Neuronal stem cell (in vitro differentiated cells): ENCODE data around the gene ITPRID1.
A peak's percentile ranks its signal among the peaks of the same experiment; 100 is the strongest.

Experiments used
- DNase-seq: peaks from one replicate; pipeline ENCODE4 v3.0.0-alpha.2; 2013; ENCODE audit warnings: low spot score
- H2AFZ ChIP-seq: one replicate; pipeline ENCODE4 v1.6.1; 2013; ENCODE audit warnings: mild to moderate bottlenecking, low read length, inconsistent platforms
- H2AK5ac ChIP-seq: 2 replicates; pipeline ENCODE4 v1.6.1; 2013; ENCODE audit warnings: low read depth, mild to moderate bottlenecking, inconsistent platforms, low read length, moderate library complexity, mixed read lengths
- H2BK120ac ChIP-seq: 2 replicates; pipeline ENCODE4 v1.6.1; 2013; ENCODE audit warnings: low read depth, mild to moderate bottlenecking, inconsistent platforms, low read length, moderate library complexity, mixed read lengths
- H2BK12ac ChIP-seq: one replicate; pipeline ENCODE4 v1.6.1; 2013; ENCODE audit warnings: low read length, inconsistent platforms
- H2BK15ac ChIP-seq: 2 replicates; pipeline ENCODE4 v1.6.1; 2013; ENCODE audit warnings: mild to moderate bottlenecking, low read length, inconsistent platforms, mixed read lengths
- H2BK5ac ChIP-seq: one replicate; pipeline ENCODE4 v1.6.1; 2013; ENCODE audit warnings: inconsistent platforms, mild to moderate bottlenecking, low read length, moderate library complexity
- H3K14ac ChIP-seq: one replicate; pipeline ENCODE4 v1.6.1; 2013; ENCODE audit warnings: low read length, inconsistent platforms
- H3K18ac ChIP-seq: 2 replicates; pipeline ENCODE4 v1.6.1; 2013; ENCODE audit warnings: low read length, inconsistent platforms
- H3K23ac ChIP-seq: 2 replicates; pipeline ENCODE4 v1.6.1; 2013; ENCODE audit warnings: low read depth, mild to moderate bottlenecking, mixed read lengths, low read length, inconsistent platforms; ENCODE audit not compliant: poor library complexity
- H3K27ac ChIP-seq: replicated peaks from 3 replicates; pipeline ENCODE4 v1.5.1; 2013; ENCODE audit warnings: low read length, inconsistent platforms
- H3K27me3 ChIP-seq, 3 experiments: 2 replicates each; pipeline ENCODE4 v1.6.1; 2013; ENCODE audit warnings: low read length in 3 of 3, mild to moderate bottlenecking in 2 of 3, inconsistent platforms in 1 of 3, low read depth in 1 of 3, mixed read lengths in 1 of 3, moderate library complexity in 1 of 3; ENCODE audit not compliant: control insufficient read depth in 3 of 3, insufficient read depth in 3 of 3
- H3K36me3 ChIP-seq, 2 donors: replicated peaks in 1 of 2; 2 replicates each; pipeline ENCODE4 v1.6.1; 2013; ENCODE audit warnings: low read length in 2 of 2; ENCODE audit not compliant: control insufficient read depth in 2 of 2, insufficient read depth in 2 of 2
- H3K4ac ChIP-seq: 2 replicates; pipeline ENCODE4 v1.6.1; 2013; ENCODE audit warnings: inconsistent platforms, mild to moderate bottlenecking, low read length, moderate library complexity
- H3K4me1 ChIP-seq, 2 donors: 1 replicate in 1 of 2; 2 replicates in 1 of 2; pipeline ENCODE4 v1.6.1; 2013; ENCODE audit warnings: low read length in 2 of 2, low read depth in 1 of 2; ENCODE audit not compliant: control insufficient read depth in 2 of 2, insufficient read depth in 1 of 2
- H3K4me2 ChIP-seq: one replicate; pipeline ENCODE4 v1.6.1; 2013; ENCODE audit warnings: mild to moderate bottlenecking, low read length, inconsistent platforms; ENCODE audit not compliant: insufficient read depth, poor library complexity, severe bottlenecking
- H3K4me3 ChIP-seq, 2 donors: 2 replicates each; pipeline ENCODE4 v1.5.1; 2013; ENCODE audit warnings: low read length in 2 of 2, mild to moderate bottlenecking in 2 of 2, inconsistent platforms in 1 of 2, moderate library complexity in 1 of 2
- H3K79me1 ChIP-seq: one replicate; pipeline ENCODE4 v1.6.1; 2013; ENCODE audit warnings: low read depth, mild to moderate bottlenecking, inconsistent platforms, low read length, moderate library complexity
- H3K9ac ChIP-seq: one replicate; pipeline ENCODE4 v1.6.1; 2013; ENCODE audit warnings: mild to moderate bottlenecking, low read depth, low read length, inconsistent platforms; ENCODE audit not compliant: poor library complexity
- H3K9me3 ChIP-seq, 2 donors: replicated peaks in 1 of 2; 2 replicates each; pipeline versions ENCODE3 to v1.6.1; 2013; ENCODE audit warnings: low read length in 2 of 2, mild to moderate bottlenecking in 2 of 2, inconsistent platforms in 1 of 2, low read depth in 1 of 2, mixed read lengths in 1 of 2, moderate library complexity in 1 of 2; ENCODE audit not compliant: control insufficient read depth in 2 of 2, insufficient read depth in 1 of 2
- H4K8ac ChIP-seq: one replicate; pipeline ENCODE4 v1.6.1; 2013; ENCODE audit warnings: low read depth, mild to moderate bottlenecking, inconsistent platforms, low read length, moderate library complexity
- H4K91ac ChIP-seq: one replicate; pipeline ENCODE4 v1.6.1; 2013; ENCODE audit warnings: low read length, low read depth, mild to moderate bottlenecking, inconsistent platforms; ENCODE audit not compliant: poor library complexity
- WGBS, 2 donors: extraction: QIAGEN DNeasy Blood & Tissue Kit; methylation state at CpG; one replicate each; pipeline ENCODE4 v1.1.7; 2013; ENCODE audit warnings: missing lambda C conversion rate in 2 of 2, mixed read lengths in 1 of 2; ENCODE audit not compliant: insufficient read length in 2 of 2, insufficient replicate concordance in 1 of 2; ENCODE audit errors: extremely low coverage in 2 of 2; 5-methylcytosine and 5-hydroxymethylcytosine counted together

ITPRID1 gene

GRCh38 chr7:31633467-31633866 lies 119.6 kb downstream of the ITPRID1 start:
- H3K36me3 ChIP-seq: no peaks in the 10 kb centered on the region
- H3K14ac ChIP-seq: no peak overlapping the region
- no peak overlapping the region for H2BK5ac ChIP-seq
- no peak overlapping the region for H3K18ac ChIP-seq
- H3K4me3 ChIP-seq: no peak overlapping the region
- no peak overlapping the region for H2BK12ac ChIP-seq
- no peak overlapping the region for H3K23ac ChIP-seq
- no peaks in the 10 kb centered on the region for H3K27me3 ChIP-seq
- H2BK120ac ChIP-seq: no peak overlapping the region
- no peak overlapping the region for H4K8ac ChIP-seq
- no peak overlapping the region for H3K4me2 ChIP-seq
- no peaks in the 10 kb centered on the region for H3K79me1 ChIP-seq
- H4K91ac ChIP-seq: no peak overlapping the region
- H3K9me3 ChIP-seq: no peaks in the 10 kb centered on the region
- H3K4ac ChIP-seq: no peak overlapping the region
- H2BK15ac ChIP-seq: no peak overlapping the region
- no peak overlapping the region for H2AK5ac ChIP-seq
- no peak for DNase-seq
- no peaks in the 10 kb centered on the region for H3K4me1 ChIP-seq
- no CpG with 5 or more reads among the region's 1 CpG for WGBS, 2 donors
- no peak overlapping the region for H3K27ac ChIP-seq
- no peak overlapping the region for H3K9ac ChIP-seq
- no peak overlapping the region for H2AFZ ChIP-seq

GRCh38 chr7:31633894-31634494 lies 120.1 kb downstream of the ITPRID1 start:
- Histone ChIP-seq H3K4ac (no peak overlapping the region), H3K4me1 (no peaks in the 10 kb centered on the region), H3K18ac (no peak overlapping the region), H3K27ac (no peak overlapping the region), H2AK5ac (no peak overlapping the region), H3K36me3 (no peaks in the 10 kb centered on the region), H2BK120ac (no peak overlapping the region), H4K8ac (no peak overlapping the region), H3K14ac (no peak overlapping the region), H3K4me2 (no peak overlapping the region), H2BK12ac (no peak overlapping the region), H4K91ac (no peak overlapping the region), H3K4me3 (no peak overlapping the region), H2BK5ac (no peak overlapping the region), H3K9ac (no peak overlapping the region), H3K9me3 (no peaks in the 10 kb centered on the region), H3K23ac (no peak overlapping the region), H2AFZ (no peak overlapping the region), H3K79me1 (no peaks in the 10 kb centered on the region), H2BK15ac (no peak overlapping the region), H3K27me3 (no peaks in the 10 kb centered on the region)
- no CpG with 5 or more reads among the region's 2 CpGs for WGBS, 2 donors
- peak; percentile 60 for DNase-seq

DNA sequence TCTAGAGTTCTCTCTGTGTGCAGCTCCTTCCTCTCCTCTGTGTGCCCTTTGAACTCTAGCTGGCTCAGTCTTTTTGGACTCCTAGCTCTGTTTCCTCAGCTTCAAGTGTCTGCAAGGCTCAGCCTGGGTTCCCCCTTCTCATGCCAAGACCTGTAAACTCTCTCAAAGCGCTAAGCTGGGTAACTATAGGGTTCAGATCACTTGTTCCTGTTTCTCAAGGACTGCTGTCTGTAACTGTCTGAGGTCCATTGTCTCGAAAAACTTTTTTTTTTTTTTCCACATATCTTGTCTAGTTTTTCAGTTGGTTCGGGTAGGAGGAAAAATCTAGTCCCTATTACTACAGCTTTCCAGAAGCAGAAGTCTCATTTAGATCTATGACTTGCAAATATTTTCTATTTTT lies 126.5 kb downstream of the ITPRID1 start:
- H3K23ac ChIP-seq: no peak overlapping the region
- H3K36me3 ChIP-seq: no peaks in the 10 kb centered on the region
- H3K4ac ChIP-seq: no peak overlapping the region
- no peaks in the 10 kb centered on the region for H3K4me1 ChIP-seq
- H3K18ac ChIP-seq: no peak overlapping the region
- no peak overlapping the region for H3K4me3 ChIP-seq
- H2BK120ac ChIP-seq: no peak overlapping the region
- H3K4me2 ChIP-seq: no peak overlapping the region
- no peak overlapping the region for H4K8ac ChIP-seq
- no peak overlapping the region for H4K91ac ChIP-seq
- H3K79me1 ChIP-seq: no peaks in the 10 kb centered on the region
- H2BK5ac ChIP-seq: no peak overlapping the region
- no peak overlapping the region for H3K9ac ChIP-seq
- no peak overlapping the region for H2AFZ ChIP-seq
- no CpG with 5 or more reads among the region's 3 CpGs for WGBS, 2 donors
- H3K27ac ChIP-seq: no peak overlapping the region
- no peak overlapping the region for H2BK12ac ChIP-seq
- no peak for DNase-seq
- H2AK5ac ChIP-seq: no peak overlapping the region
- no peak overlapping the region for H2BK15ac ChIP-seq
- H3K9me3 ChIP-seq: no peaks in the 10 kb centered on the region
- no peaks in the 10 kb centered on the region for H3K27me3 ChIP-seq
- no peak overlapping the region for H3K14ac ChIP-seq

DNA sequence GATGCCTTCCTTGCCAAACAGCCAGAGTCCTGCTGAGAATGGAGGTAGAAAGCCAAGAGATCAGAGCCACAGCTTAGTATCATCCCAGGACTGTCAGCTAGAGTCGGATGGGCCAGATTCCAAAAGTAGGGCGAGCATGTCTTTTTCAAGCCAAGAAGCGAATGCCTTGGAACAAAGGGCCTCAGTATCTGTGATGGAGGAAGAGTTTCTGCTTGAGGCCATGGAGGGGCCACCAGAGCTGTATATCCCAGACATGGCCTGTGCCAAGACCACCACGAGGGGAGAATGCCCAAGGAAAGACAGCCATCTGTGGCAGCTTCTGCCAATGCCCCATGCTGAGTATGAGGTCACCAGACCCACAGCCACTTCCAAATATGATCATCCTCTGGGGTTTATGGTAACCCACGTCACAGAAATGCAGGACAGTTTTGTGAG lies 128.8 kb downstream of the ITPRID1 start:
- Histone ChIP-seq H3K9me3 (no peaks in the 10 kb centered on the region), H3K4me3 (no peak overlapping the region), H2BK120ac (no peak overlapping the region), H2BK15ac (no peak overlapping the region), H2AK5ac (no peak overlapping the region), H2BK5ac (no peak overlapping the region), H3K18ac (no peak overlapping the region), H3K14ac (no peak overlapping the region), H3K36me3 (no peaks in the 10 kb centered on the region), H2BK12ac (no peak overlapping the region), H3K4ac (no peak overlapping the region), H2AFZ (no peak overlapping the region), H3K27me3 (no peaks in the 10 kb centered on the region), H3K79me1 (no peaks in the 10 kb centered on the region), H3K23ac (no peak overlapping the region), H3K9ac (no peak overlapping the region), H4K91ac (no peak overlapping the region), H3K27ac (no peak overlapping the region), H3K4me1 (no peaks in the 10 kb centered on the region), H4K8ac (no peak overlapping the region), H3K4me2 (no peak overlapping the region)
- no CpG with 5 or more reads among the region's 5 CpGs for WGBS, 2 donors
- DNase-seq: no peak
